CD14-positive monocyte (primary cell): ENCODE data around the gene WDFY3. TPM values are rescaled to one million over a fixed set of nuclear protein-coding genes. Genes with fewer than 3 reads are reported as not detected.

Experiments used
- DNase-seq, 3 donors: peaks; one replicate each; pipeline ENCODE4 v3.0.0-alpha.2; 2011 to 2022
- H2AFZ ChIP-seq: 2 replicates; pipeline ENCODE4 v1.6.0; 2012; ENCODE audit warnings: mild to moderate bottlenecking, low read depth, low read length, inconsistent platforms; ENCODE audit not compliant: insufficient read depth, poor library complexity, severe bottlenecking
- H3K27ac ChIP-seq, 2 donors: 1 replicate in 1 of 2; 2 replicates in 1 of 2; pipeline ENCODE4 v1.5.1; 2012 to 2013; ENCODE audit warnings: low read length in 2 of 2, control low read depth in 1 of 2, inconsistent platforms in 1 of 2, low read depth in 1 of 2, mild to moderate bottlenecking in 1 of 2
- H3K27me3 ChIP-seq, 2 donors: one replicate each; pipeline versions ENCODE4 v1.6.0 to v1.6.1; 2011 to 2013; ENCODE audit warnings: low read length in 2 of 2; ENCODE audit not compliant: control insufficient read depth in 2 of 2, insufficient read depth in 2 of 2
- H3K36me3 ChIP-seq, 2 donors: replicated peaks in 1 of 2; 1 replicate in 1 of 2; 2 replicates in 1 of 2; pipeline versions ENCODE4 v1.5.1 to v1.6.1; 2012 to 2013; ENCODE audit warnings: low read length in 2 of 2, control low read depth in 1 of 2, inconsistent platforms in 1 of 2, mild to moderate bottlenecking in 1 of 2; ENCODE audit not compliant: insufficient read depth in 2 of 2, control insufficient read depth in 1 of 2
- H3K4me1 ChIP-seq, 2 donors: 1 replicate in 1 of 2; 2 replicates in 1 of 2; pipeline versions ENCODE4 v1.5.1 to v1.6.1; 2012 to 2013; ENCODE audit warnings: low read length in 2 of 2, control low read depth in 1 of 2, inconsistent platforms in 1 of 2, mild to moderate bottlenecking in 1 of 2, moderate library complexity in 1 of 2; ENCODE audit not compliant: insufficient read depth in 2 of 2, control insufficient read depth in 1 of 2
- H3K4me2 ChIP-seq: replicated peaks from 2 replicates; pipeline ENCODE3; 2012; ENCODE audit warnings: low read length, moderate library complexity, mild to moderate bottlenecking; ENCODE audit not compliant: poor library complexity, severe bottlenecking; ENCODE audit errors: extremely low read depth
- H3K4me3 ChIP-seq, 3 experiments: fragments of 200-600 bp in 1 of 3; sonication (generic) in 1 of 3; replicated peaks in 1 of 3; 1 replicate in 2 of 3; 2 replicates in 1 of 3; pipeline ENCODE4 v1.5.1; 2011 to 2013; ENCODE audit warnings: low read length in 3 of 3, mild to moderate bottlenecking in 3 of 3, control low read depth in 2 of 3, low read depth in 2 of 3, inconsistent platforms in 1 of 3, moderate library complexity in 1 of 3
- H3K79me2 ChIP-seq: 2 replicates; pipeline ENCODE4 v1.6.0; 2012; ENCODE audit warnings: mild to moderate bottlenecking, control low read depth, inconsistent platforms, low read length, moderate library complexity; ENCODE audit not compliant: insufficient read depth
- H3K9ac ChIP-seq: 2 replicates; pipeline ENCODE4 v1.6.0; 2017; ENCODE audit warnings: low read length, mild to moderate bottlenecking; ENCODE audit not compliant: insufficient read depth, poor library complexity, severe bottlenecking
- H3K9me3 ChIP-seq, 2 donors: replicated peaks in 1 of 2; 1 replicate in 1 of 2; 2 replicates in 1 of 2; pipeline versions ENCODE4 v1.5.1 to v1.6.1; 2012 to 2013; ENCODE audit warnings: low read length in 2 of 2, control low read depth in 1 of 2; ENCODE audit not compliant: control insufficient read depth in 1 of 2, insufficient read depth in 1 of 2
- H4K20me1 ChIP-seq: 2 replicates; pipeline ENCODE4 v1.6.0; 2012; ENCODE audit warnings: mild to moderate bottlenecking, low read length, control low read depth, moderate library complexity; ENCODE audit not compliant: insufficient read depth
- H3K27ac Mint-ChIP-seq, 7 donors: one replicate each; pipeline ENCODE4 v1.8.0; 2020; ENCODE audit warnings: mild to moderate bottlenecking in 7 of 7, mixed read lengths in 7 of 7, moderate library complexity in 6 of 7, inconsistent platforms in 2 of 7
- H3K27me3 Mint-ChIP-seq, 3 donors: one replicate each; pipeline ENCODE4 v1.8.0; 2021 to 2022; ENCODE audit warnings: low read depth in 3 of 3, mild to moderate bottlenecking in 3 of 3, mixed read lengths in 3 of 3, moderate library complexity in 3 of 3, inconsistent platforms in 1 of 3
- H3K36me3 Mint-ChIP-seq, 2 donors: one replicate each; pipeline ENCODE4 v1.8.0; 2020; ENCODE audit warnings: mixed read lengths in 2 of 2, inconsistent platforms in 1 of 2, mild to moderate bottlenecking in 1 of 2
- H3K4me1 Mint-ChIP-seq: one replicate; pipeline ENCODE4 v1.8.0; 2020; ENCODE audit warnings: mild to moderate bottlenecking, mixed read lengths
- H3K4me3 Mint-ChIP-seq, 2 donors: one replicate each; pipeline ENCODE4 v1.8.0; 2020; ENCODE audit warnings: mild to moderate bottlenecking in 2 of 2, mixed read lengths in 2 of 2, moderate library complexity in 1 of 2
- H3K9me3 Mint-ChIP-seq, 7 donors: one replicate each; pipeline ENCODE4 v1.8.0; 2020 to 2022; ENCODE audit warnings: mixed read lengths in 7 of 7, mild to moderate bottlenecking in 6 of 7, moderate library complexity in 6 of 7, inconsistent platforms in 2 of 7
- WGBS: methylation state at CpG from one replicate; pipeline ENCODE4 v1.1.5; 2013; ENCODE audit warnings: missing lambda C conversion rate; ENCODE audit not compliant: insufficient coverage; 5-methylcytosine and 5-hydroxymethylcytosine counted together
- intact Hi-C, 2 donors: fragments of 100-400 bp; cut with micrococcal nuclease; formaldehyde crosslinking; loops; one replicate each; pipeline versions ENCODE4 v1.15.0 to v1.15.1; 2023
- polyA plus RNA-seq, 3 donors: library from polyadenylated mRNA; depleted of rRNA in 1 of 3; unstranded in 2 of 3; stranded (reverse) in 1 of 3; fragments of 300-500 nt in 2 of 3; fragments of >200 nt in 1 of 3; fragmentation: Illumina TruSeq in 2 of 3; gene quantifications; 1 replicate in 2 of 3; 2 replicates in 1 of 3; pipeline ENCODE4 v1.2.3, GENCODE V29; 2012 to 2021
- TF ChIP-seq, protein P1 (sequence below): fragments of 200-600 bp; IDR thresholded peaks from one replicate; pipeline ENCODE4 v1.8.0; 2022; ENCODE audit warnings: antibody characterized with exemption, mild to moderate bottlenecking

The WDFY3 gene
- polyA plus RNA-seq, 3 donors, result 5.6 to 35.5 (median 5.9) TPM

GRCh38 chr4:84826681-84827080 lies 139.8 kb downstream of the WDFY3 start:
- Mint-ChIP-seq H3K27ac (peak overlapping the region in 1 of 7 donors; percentile 6), H3K4me1 (no peaks in the 10 kb centered on the region), H3K9me3 (no peaks in the 10 kb centered on the region), H3K27me3 (no peaks in the 10 kb centered on the region), H3K4me3 (no peak overlapping the region), H3K36me3 (peaks cover 34 to 45% of the 10 kb centered on the region in 2 donors)
- intact Hi-C loops, result no loop called here
- H4K20me1 ChIP-seq, result peaks cover 17% of the 10 kb centered on the region
- TF ChIP-seq, protein P1, sequence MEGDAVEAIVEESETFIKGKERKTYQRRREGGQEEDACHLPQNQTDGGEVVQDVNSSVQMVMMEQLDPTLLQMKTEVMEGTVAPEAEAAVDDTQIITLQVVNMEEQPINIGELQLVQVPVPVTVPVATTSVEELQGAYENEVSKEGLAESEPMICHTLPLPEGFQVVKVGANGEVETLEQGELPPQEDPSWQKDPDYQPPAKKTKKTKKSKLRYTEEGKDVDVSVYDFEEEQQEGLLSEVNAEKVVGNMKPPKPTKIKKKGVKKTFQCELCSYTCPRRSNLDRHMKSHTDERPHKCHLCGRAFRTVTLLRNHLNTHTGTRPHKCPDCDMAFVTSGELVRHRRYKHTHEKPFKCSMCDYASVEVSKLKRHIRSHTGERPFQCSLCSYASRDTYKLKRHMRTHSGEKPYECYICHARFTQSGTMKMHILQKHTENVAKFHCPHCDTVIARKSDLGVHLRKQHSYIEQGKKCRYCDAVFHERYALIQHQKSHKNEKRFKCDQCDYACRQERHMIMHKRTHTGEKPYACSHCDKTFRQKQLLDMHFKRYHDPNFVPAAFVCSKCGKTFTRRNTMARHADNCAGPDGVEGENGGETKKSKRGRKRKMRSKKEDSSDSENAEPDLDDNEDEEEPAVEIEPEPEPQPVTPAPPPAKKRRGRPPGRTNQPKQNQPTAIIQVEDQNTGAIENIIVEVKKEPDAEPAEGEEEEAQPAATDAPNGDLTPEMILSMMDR, result no peak
- peaks cover 30 to 81% of the 10 kb centered on the region in 2 donors for H3K36me3 ChIP-seq
- H2AFZ ChIP-seq, result no peak overlapping the region
- H3K4me2 ChIP-seq, result no peak overlapping the region
- H3K27ac ChIP-seq, result no peak overlapping the region
- H3K27me3 ChIP-seq, result no peaks in the 10 kb centered on the region
- H3K9me3 ChIP-seq, result no peaks in the 10 kb centered on the region
- H3K79me2 ChIP-seq, result no peaks in the 10 kb centered on the region
- no peak for DNase-seq
- H3K9ac ChIP-seq, result no peak overlapping the region
- H3K4me3 ChIP-seq, result no peak overlapping the region
- no peaks in the 10 kb centered on the region for H3K4me1 ChIP-seq

DNA sequence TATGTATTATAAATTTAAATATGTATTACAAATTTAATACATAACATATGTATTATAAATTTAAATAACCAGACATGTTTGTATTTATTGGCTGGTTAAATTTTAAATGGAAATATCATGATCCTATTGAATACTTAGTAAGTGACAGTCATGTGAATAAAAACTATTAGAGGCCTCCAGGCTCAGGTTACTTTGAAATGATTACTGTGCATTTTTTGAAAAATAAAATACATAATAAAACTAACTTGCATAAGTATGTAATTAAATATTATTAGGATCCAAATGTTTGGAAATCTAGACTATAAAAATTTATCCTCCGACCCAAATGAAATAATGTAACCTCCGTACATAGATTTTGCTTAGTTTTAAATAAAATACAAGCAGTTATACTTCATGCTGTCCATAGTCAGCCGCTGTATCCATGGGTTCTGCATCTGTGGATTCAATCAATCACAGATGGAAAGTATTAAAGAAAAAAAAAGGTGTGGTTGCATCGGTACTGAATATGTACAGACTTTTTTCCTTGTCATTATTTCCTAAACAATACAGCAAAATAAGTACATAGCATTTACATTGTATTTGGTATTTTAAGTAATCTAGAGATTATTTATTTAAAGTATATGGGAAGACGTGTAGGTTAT lies 140.7 kb downstream of the WDFY3 start:
- H3K4me3 ChIP-seq, result no peak overlapping the region

More for the DNA sequence above, 140.7 kb downstream of the WDFY3 start:
- H3K27ac ChIP-seq, result no peak overlapping the region
- intact Hi-C loops, result no loop called here
- no peak overlapping the region for H3K9ac ChIP-seq
- no peaks in the 10 kb centered on the region for H3K4me1 Mint-ChIP-seq
- H3K4me3 Mint-ChIP-seq, result no peak overlapping the region
- no peak overlapping the region for H2AFZ ChIP-seq
- no peaks in the 10 kb centered on the region for H3K9me3 ChIP-seq
- H3K27me3 ChIP-seq, result no peaks in the 10 kb centered on the region
- no CpG with 5 or more reads among the region's 5 CpGs for WGBS
- no peaks in the 10 kb centered on the region for H3K79me2 ChIP-seq
- H3K27me3 Mint-ChIP-seq, result no peaks in the 10 kb centered on the region
- H3K36me3 ChIP-seq, result peaks cover 37 to 81% of the 10 kb centered on the region in 2 donors
- no peaks in the 10 kb centered on the region for H3K4me1 ChIP-seq
- peaks cover 36 to 43% of the 10 kb centered on the region in 2 donors for H3K36me3 Mint-ChIP-seq
- H3K9me3 Mint-ChIP-seq, result no peaks in the 10 kb centered on the region
- peaks cover 17% of the 10 kb centered on the region for H4K20me1 ChIP-seq
- no peak for DNase-seq
- no peak overlapping the region for H3K4me2 ChIP-seq
- no peak overlapping the region for H3K27ac Mint-ChIP-seq
- TF ChIP-seq, protein P1, result no peak
